ENCODE results near the gene GRIN2A.

GRIN2A gene

DNA sequence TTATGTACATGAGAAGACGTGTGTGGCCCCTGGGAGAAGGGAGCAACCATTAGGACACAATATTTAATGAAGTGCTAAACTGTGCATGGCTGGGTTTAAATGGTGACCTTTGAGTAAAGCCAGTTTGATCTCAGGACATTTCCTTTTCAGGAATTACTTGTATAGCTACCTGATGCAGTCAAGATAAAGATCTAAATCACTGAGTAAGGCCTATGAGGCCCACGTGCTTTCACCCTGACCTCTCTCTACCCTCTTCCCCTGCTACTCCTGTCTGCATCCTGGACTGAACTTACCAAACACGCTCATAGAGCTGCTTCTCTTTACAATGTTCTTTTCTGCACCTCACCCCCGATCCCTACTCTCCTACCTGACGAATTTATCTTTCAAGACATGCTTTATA lies 98.9 kb downstream of the GRIN2A start:
- no peak for DNase-seq

DNA sequence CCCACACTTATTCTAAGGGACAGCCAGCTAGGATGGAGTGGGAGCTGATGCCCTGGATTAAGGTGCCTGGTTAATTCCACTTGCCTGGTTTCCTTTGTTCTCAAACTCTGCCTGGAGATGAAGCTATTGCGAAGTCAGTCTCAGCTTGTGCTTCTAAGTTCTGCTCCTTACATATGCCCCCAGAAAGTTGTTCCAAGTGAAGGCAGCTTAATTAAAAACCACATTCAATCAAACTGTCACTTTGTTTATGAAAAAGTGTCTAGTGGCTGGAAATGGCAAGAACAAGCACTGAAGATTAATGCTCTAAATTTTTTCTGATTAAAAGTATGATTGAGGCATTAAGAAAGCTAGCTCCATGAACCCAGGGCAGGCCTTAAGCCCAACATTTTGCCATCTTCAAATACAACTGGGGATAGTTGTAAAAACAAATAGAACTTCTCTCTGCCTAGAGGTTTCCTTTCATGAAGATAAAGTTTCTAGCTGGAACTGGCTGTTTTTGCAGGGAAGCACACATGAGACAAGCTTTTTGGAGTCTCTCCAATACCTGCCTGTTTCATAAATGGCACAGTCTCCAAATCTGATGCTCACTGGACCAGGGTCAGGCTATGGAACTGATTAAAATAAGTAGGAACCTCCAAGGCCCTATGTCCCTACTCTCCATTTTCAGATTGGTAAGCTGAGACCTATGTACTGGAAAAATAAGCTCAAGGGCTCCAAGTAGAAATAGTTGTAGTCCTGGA lies 100.9 kb downstream of the GRIN2A start:
- no peak for DNase-seq

DNA sequence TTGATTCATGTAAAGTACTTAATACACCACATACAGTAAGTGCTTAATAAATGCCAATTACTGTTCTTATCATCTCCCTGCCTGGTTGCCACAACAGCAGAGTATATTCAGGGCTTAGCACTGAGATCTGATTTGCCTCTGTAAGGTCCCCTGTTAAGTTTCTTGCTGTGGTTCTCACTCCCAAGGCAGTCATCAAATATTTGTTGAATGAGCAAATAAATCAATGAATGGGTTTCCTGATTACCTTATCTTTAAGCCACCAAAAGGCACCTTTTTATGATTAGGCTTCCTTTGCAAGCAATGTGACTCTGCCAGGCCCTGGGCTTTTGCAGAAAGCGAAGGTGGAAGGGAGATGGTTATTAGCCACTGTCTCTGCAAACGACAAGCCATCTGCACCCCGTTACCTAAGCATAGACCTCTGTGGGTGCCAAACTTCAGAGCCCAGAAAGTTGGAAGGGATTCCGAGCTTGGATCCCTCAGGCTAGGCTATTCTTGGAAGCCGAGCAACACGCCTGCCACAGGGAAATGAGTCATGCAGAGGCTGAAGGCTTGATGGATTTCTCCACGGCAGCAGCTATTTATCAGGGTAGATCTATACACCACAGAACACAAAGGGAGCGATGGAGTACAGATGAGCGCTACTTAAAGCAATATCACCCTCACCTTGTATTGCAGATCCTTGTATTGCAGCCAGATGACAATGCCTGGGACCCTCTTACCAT lies 102.0 kb downstream of the GRIN2A start:
- no peak for DNase-seq

DNA sequence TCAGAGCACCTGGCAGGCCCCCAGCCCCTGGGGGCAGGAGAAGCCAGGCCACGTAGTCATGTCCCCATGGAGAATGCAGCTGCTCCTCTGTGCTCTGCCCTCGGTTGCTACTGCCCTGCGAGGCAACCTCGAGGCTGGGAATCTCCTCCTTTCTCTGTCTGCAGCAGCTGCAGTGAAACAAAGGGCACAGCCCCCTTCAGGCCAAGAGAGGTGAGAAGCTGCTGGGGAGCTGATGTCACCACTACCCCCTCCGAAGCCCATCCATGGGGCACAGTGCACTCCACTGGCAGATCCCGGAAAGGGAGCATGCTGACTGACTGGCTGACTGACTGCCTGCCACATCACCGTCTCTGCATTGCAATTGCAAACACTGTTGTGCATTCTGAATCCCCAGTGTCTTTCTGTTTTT lies 103.7 kb downstream of the GRIN2A start:
- no peak for DNase-seq

DNA sequence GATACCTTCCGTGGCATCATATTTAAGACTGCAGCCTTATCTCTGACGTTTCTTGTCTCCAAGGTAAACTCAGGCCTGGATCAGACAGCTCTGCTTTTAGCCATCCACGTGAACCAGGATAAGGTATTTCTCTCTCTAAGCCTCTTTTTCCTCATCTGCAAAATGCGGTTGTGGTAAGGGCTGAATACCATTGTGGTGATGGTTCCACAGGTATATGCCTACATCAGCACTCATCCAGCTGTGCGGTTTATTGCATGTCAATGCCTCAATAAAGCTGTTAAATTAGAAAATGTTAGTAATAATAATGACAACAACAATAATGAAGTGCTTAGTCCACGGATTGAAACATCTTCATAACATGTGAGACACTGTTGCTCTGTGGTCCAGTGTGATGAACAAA lies 104.4 kb downstream of the GRIN2A start:
- no peak for DNase-seq

DNA sequence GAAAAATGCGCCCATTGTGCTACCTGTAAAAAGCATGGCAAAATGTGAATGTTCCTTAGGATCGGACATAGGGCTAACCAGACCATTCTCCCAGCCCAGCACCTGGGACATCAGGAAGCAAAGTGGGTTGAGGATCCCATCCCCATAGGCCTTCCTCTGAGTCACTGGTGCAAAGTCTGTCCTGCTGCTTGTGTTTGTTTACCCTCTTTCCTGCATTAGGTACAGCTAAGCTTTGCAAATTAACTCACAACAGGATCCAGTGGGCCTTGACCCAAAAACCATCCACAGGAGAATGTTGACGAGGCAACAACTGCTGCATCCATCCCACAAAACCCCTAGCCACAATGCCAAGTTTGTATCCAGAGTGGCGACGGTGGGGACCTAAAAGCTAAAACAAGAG lies 106.2 kb downstream of the GRIN2A start:
- no peak for DNase-seq

DNA sequence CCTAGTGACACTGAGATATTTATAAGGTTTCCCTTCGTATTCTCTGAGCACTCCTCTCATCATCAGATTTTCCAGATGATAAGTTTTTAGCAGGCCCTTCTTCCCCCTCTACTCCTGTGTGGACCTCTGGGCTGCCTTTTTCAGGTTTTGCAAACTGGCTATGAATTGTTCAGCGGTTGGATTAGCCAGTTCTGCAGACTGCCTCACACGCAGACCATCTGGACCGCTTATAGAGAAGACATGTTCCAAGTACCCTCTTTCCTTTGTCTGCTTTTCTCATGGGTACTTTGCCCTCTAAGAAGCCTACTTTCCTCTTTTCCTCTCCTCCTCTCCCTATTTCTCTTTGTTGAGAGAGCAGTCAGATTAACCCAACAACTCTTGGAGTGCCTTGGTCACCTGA lies 111.6 kb downstream of the GRIN2A start:
- DNase-seq, result no peak

DNA sequence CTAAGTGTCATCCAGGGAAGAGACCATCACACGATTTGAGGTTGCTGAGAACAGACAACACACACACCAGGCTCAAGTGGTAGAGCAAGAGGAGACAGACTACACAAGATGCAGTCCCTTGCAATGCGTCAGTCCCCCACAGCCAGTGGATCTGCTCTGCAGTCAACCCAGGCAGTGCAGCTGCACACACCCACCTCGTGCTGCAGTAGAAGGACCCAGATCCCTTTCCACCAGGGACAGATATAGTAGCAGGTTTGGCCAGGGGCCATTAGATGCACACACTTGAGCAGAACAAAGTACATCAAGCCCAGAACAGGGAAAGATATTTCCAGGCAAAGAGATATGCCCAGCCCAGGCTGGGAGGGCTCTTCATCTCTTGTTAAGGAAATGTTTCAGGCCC lies 112.9 kb downstream of the GRIN2A start:
- DNase-seq, result no peak

DNA sequence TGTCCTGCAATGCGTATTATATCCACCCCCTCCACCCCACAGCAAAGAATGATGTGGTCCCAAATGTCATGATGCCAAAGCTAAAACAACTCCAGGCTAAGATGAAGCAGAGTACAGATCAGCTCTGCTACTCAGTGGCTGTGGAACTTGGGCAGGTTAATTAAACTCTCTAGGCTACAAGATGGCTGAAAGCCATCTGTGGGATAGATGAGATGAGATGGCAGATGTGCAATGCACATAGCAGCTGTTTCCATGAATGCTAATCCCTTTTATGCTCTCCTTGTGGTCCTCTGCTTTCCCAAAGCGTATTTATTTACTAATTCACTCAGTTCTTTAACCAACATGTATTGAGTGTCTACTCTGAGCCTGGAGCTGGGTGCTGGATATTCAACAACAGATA lies 114.4 kb downstream of the GRIN2A start:
- DNase-seq, result no peak

DNA sequence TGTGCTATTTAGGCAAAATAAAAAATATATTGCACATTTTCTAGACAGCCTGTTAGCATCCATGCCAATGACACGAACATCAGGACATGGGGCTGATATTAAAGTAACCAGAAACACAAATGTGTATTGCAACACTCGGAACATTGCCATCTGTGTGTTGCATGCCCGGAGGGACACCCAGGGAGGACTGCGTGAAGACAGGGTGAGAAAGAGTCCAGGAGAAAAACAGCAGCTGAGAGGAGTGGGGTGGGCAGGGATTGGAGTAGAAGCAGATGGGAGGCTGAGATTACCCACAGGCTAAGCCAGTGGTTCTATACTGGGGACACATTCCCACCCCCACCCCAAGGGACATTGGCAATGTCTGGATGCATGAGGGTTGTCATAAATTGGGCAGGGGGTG lies 114.8 kb downstream of the GRIN2A start:
- DNase-seq, result no peak

DNA sequence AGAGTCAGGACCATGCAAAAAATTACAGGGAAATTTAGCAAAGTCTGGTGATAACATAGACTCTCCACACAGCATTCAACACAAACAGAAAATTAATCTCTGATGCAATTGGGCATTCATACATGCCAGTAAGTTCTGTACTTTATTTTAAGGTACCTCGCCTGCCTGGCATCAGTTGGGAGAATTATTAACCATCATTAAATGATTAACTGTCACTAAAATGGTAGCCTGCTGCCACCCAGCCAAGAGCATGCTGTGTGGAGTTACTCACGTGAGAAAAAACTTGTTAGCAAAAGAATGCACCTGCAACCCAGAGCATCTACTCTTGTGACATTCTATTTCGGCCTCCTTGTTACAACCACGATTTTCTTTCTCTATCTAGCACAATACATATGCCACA lies 117.2 kb downstream of the GRIN2A start:
- DNase-seq, result no peak

DNA sequence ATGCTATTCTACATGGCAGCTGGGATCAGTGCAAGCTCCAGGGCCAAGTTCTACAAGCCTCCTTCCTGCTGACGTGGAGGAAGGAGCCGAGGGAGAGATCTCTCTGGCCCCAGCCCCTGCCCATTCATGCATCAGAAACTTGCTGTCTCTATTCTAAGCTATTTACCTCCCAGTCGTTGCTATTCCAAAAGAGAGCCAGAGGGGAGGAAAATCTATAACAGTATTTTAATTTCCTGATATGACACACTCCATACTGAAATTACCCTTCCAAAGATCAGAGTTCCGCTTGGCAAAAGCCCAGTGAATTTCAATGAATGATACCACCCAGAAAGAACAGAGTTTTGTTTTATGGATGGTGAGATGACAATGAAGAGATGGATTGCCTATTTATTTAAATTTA lies 133.4 kb downstream of the GRIN2A start:
- no peak for DNase-seq

DNA sequence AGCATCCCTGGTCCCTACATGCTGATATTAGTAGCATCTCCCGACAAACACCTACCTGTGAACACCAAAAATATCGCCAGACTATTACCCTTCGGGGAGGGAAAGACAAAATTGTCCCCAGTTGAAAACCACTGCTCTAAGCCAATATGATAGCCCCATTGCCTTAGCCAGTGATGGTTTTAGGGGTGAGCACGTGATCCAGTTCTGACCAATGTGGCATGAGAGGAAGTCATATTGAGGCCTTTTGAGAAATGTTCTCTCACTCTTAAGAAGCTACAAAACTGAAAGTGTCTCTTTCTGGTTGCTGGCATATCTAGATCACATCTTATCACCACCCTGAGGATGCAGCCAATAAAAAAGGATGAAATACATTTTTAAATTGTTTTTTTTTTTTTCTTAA lies 136.3 kb downstream of the GRIN2A start:
- no peak for DNase-seq

DNA sequence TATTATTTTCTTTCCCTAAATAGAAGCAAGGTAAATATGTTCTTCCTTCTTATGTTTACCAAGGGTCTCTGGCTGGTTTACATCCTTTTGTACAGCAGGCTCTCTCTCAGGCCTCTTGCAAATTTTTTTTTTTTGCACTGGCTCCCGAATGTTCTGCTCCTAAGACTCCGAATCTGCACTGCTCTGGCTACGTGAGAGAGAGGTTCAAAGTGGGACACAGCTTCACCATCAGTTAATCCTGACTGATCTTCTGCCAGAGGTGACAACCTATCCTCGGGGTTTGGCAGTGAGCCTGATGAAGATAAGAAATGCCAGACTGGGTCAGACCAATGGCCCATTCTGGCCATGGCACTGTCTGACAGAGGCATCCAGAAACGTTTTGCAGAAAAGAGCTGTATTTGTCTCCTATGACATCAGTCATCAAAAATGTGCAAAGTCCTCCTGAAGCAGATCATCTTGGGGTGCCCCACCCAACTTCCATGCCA lies 136.9 kb downstream of the GRIN2A start:
- DNase-seq, result no peak

DNA sequence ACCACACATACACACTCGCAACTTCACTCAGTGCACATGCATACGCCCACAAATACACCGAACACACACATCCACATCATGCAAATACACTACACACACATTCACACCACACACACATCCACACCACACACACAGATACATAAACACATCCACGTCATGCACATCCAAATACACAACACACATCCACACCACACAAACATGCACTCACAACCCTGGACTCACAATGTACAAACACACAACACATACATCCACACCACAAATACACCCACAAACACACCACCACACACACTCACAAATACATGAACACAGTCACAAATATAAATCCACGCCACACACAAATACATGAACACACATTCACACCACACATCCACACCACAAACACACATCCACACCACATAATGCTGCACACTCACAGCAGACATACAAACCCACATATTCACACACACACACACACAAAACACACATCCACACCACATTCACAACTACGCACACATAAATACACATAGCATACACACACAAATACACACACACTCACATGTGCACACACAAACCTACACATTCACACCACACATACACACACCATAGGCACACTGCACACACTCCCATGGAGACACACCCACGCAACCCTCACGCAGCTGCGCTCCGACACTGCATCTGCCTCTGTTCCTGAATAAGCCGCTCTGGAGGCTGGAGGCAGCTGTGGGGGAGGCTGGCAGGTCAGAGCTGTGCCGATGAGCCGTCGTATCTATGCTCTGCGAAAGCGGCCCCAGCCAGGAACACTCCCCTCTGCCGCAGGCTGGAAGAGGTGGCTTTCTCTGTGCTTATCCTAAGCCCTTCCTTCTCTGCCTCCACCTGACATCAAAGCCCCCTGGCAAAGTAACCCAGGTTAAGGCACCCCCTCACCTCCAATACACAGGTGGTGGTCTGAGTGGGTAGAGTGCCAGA lies 141.8 kb downstream of the GRIN2A start:
- DNase-seq, result no peak

DNA sequence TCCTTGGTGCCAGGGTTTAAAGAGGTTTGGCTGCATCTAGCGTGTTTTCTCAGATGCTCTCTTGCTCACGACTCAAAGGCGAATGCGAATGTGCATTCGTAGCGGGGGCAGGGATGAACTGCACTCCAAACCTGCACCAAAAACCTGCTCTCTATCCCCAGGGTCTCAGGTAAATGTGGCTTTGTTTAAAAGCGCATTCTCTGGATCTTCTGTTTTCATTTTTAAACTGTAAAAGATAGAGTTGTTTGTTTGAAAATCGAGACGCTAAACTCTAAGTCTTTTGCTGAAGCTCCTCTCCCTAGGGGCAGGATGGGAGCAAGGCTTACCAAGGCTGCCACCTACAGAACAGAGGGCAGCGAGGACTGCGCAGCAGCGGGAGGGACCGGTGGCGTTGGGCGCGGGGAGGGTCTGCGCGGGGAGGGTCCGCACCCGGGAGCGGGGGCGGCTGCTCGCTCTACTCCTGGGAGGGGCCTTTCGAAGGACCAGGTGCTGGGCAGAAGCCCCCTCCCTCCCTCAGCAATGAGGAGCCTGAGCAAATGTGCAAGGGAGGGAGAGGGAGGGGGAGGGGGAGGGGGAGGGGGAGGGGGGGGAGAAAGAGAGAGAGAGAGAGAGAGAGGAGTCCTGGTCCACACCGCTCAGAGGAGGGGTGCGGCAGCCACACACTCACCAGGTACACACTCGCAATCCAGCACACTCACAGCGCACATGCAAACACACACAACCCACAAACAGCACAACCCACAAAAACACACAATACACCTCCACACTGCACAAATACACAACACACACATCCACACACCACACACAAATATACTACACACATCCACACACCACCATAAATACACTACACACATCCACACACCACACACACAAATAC lies 142.8 kb downstream of the GRIN2A start:
- no peak for DNase-seq

DNA sequence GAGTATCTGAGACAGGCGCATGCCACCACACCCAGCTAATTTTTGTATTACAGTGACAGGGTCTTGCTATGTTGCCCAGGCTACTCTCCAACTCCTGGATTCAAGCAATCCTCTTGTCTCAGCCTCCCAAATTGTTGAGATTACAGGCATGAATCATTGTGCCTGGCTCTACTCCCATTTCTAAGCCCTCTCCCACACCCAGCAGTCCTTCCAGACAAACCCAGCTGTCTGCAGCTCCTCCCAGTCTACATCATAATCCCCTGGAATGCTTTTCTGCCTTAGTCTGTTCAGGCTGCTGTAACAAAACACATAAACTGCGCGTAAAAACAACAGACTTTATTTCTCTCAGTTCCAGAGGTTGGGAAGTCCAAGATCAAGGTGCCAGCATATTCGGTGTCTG lies 144.5 kb downstream of the GRIN2A start:
- DNase-seq, result no peak

DNA sequence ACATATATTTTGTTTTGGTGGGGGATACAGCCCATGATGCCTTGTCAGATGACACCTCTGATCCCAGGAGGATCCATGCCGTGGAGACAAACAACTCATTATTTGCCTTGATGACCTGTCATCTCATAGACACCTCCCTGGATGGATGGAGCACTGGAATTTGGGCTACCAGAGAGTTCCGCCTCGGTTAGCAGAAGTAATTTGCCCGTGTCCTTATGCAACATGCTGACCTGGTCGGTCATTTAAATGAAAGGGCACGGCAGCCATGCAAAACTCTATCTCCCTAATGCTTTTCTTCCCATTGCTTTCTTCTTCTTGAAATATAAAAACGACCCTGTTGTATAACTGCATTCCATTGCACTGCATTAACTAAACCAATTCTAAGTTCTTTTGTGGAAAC lies 145.3 kb downstream of the GRIN2A start:
- no peak for DNase-seq

DNA sequence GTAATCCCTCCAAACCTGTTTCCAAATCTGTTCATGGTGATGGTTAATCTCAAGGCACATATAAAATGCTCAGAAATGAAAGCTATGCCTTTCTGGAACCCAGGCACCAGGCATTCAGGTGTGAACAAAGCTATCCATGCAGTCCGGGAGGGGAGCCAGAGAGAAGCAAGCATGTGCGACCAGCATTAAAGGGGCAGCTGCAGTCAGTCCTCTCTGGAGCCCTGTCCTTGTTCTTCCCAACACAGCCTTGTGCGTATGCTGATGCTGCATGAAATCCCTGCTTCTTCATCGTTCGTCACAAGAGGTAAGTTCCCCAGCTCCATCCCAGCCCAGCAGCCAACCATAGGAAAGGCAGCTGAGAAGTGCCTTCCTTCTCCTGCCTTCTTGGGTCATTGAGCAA lies 148.7 kb downstream of the GRIN2A start:
- DNase-seq, result no peak

DNA sequence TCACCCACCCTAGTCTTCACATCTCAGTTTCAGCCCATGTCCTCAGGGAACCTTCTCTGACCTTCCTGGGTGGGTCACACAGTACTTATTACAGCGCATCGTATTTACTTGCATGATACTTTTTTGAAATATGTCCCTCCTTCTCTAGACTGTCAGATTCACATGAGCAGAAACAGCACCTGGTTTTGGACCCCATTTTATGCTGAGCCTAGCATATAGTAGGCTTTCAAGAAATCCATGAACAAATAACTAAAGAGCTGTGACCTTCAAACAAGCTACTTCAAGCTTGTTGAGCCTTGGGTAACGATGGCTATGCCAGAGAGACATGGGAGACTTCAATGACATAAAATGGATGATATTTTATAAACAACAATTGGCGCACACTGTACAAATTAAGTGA lies 150.3 kb downstream of the GRIN2A start:
- no peak for DNase-seq

DNA sequence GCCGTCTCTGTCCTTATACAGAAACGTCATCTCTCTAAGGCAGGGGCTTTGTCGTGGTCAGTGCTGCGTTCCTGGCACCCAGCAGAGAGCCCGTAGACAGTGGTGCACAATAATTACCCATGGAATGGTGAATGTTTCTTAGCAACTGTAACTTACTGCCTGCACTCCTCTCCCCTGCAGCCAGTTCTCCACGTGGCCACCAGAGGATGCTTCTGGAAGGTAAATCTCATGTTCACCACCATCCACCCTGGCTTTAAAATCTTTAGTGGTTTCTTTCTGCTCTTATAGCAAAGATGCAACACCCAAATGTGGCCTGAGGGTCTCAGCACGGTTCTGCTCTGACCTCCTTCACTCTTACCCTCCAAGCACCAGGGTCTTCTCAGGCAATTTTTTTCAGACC lies 150.8 kb downstream of the GRIN2A start:
- no peak for DNase-seq

DNA sequence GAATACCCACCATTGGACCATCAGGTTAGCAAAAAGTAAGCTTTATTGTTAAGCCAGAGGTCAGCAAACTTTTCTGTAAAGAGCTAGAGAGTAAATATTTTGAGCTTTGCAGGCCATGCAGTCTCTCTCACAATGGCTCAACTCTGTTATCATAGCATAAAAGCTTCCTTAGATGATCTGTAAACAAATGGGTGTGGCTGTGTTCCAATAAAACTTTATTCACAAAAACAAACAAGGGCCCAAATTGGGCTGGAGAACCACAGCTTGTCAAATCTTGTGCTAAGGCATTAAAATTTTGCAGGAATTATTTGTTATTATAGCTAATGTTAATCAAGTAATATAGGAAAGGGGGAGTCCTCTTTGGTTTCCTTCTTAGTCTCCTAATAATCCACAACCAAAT lies 153.6 kb downstream of the GRIN2A start:
- DNase-seq, result no peak

DNA sequence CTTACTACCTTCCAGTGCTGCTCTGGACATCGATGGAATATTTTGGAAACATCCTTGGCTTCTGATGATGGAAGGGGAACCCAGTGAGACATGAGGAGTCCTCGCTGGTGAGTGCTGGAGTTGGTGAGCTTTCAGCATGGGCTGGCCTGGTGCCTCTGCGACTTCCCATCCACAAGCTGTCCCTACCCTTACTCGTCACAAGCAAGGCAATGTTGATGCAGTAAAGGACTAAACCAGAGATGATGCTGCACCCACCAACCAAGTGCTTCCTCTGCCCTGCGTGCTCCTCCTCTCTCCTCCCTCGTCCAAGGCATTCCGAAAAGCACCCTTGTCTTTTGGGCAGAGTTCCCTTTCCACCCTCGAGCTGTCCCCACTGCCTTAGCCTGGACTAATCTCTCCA lies 154.7 kb downstream of the GRIN2A start:
- DNase-seq, result no peak
